ENCODE measurements around the gene TMEM87B.
"Not testable (repeated sequence)": the region's sequence is repeated elsewhere in the genome, so short reads cannot be mapped to it uniquely, and the experiment has no call there.

TMEM87B gene

DNA sequence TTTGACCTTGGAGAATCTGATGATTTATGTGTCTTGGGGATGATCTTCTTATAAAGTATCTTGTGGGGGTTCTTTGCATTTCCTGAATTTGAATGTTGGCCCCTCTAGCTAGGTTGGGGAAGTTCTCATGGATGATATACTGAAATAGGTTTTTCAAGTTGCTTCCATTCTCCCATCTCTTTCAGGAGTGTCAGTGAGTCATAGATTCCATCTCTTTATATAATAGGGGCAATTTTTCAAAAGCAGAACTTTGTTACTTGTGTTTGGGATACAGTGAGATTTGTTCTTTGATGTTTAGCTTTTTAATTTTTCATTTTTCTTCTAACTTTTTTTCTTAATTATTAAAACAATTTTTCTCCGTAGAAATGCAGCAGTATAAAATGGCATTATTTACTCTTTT is 19.4 kb downstream of the TMEM87B start:
- no peak for DNase-seq

GRCh38 chr2:112075490-112076260 is 20.6 kb downstream of the TMEM87B start:
- no peak for DNase-seq

GRCh38 chr2:112077814-112078213 is 22.7 kb downstream of the TMEM87B start:
- DNase-seq = no peak

- peak; percentile 10 for DNase-seq
These were observed 26.2 kb downstream of the TMEM87B start for GRCh38 chr2:112081262-112081661.

DNA sequence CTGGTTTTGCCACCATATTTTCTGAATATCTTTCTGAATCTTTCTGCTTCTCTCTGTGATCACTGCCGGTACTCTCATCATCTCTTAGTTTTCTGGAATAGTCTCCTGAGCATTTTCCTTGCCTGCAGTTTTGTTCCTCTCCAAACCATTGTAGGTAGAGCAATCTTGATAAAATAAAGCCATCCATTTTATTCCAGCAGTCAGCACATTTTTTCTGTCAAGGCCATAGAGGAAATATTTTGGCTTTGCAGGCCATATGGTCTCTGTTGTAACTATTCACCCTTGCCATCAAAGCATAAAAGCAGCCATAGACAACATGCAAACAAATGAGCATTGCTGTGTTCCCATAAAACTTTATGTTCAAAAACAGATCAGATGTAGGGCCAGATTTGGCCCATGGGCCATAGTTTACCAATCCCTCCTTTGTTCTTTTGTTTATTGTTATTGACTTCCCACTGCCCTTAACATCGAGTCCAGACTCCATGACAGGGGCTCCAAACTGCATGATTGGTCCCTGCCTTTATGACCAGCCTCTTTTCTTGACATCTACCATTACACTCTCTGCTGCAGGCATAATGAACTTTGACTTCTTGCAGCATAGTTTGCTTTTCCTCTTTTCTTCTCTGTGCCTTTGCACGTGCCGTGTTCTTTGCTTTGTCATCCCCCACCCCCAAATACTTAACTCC is 29.8 kb downstream of the TMEM87B start:
- DNase-seq = no peak

- no peak for DNase-seq
These were observed 30.3 kb downstream of the TMEM87B start for GRCh38 chr2:112085375-112085730.

DNA sequence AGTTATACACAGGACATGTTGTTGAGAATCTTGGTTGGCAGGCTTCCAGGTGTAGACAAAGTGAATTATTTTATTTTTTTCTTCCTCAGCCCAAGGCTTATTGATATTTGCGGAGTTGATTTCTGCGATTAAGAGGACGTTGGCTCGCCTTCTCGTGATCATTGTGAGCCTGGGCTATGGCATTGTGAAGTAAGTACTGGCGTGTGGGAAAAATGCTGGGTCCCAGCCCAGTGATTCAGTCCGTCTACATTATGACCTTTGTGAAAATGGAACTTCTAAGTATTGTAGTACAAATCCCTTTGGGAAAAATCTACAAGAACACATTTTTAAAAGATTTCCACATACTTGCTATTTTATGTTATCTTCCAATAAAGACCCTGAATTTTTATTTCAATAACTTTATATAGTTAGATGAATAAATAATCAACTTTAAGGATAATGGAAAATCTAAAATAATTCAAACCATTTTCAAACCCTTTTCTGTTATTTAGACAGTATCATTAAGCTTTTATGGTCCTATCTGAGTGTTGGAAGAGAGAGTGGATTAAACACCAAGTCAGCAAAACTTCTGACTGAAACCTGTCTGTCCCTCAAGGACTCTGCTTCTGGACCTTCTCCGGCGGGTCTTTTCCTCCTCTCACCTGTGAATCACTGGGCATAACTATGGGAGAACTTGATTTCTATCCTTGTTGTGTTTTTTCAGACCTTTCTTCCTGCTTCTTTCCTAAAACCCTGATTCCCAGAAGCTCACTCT is 31.0 kb downstream of the TMEM87B start:
- DNase-seq = no peak

DNA sequence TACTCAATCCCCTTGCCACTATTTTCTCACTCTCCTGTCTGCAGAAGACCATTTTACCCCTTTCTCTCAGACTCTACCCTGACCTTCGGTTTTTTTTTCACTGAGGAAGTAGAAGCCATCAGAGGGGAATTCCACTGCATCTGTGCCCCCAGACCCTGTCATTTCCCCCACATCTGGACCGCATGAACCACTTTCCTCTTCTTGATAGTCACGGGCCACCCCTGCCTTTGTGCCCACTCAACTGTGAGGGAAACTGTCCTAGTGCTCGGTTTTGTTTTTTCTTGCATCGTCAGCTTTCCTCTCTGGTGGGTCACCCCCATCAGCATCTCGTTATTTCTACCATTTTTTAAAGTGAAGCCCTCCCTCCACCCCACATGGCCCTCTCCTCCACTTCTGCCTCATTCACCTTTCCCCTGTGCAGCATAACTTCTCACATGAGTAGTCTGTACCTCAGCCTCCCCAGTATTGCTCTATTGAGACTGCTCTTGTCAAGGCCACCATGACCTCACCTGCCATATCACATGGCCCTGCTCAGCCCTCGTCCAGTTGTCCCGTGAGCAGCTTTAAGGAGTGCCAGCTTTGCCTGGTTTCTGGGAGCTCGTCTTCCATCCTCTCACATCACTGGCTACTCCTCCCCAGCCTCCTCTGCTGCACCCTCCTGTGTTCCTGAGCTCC is 32.4 kb downstream of the TMEM87B start:
- no peak for DNase-seq

- DNase-seq = no peak
These were observed 34.3 kb downstream of the TMEM87B start for GRCh38 chr2:112089375-112089774.

- peak; percentile 62 for DNase-seq
These were observed 37.4 kb downstream of the TMEM87B start for GRCh38 chr2:112092286-112093041.

- DNase-seq = no peak
These were observed 38.1 kb downstream of the TMEM87B start for GRCh38 chr2:112093216-112093615.

DNA sequence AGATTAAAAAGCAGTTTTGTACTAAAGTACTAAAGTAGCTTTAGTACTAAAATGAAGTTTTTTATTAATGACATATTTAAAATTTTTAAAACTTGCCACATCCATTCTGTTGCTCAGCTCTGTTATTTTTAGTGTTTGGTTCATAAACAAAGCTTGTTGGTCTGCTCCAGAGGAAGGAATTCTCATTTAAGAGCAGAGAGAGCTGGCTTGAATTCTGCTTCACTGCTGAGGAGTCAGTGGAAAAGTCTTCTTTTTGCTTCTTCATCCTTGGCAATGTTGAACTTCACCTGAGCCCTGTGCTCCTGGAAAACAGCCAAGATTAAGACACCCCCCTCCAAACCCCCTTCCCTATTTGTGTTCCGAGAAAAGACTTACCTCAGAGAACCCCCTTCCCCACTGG is 40.6 kb downstream of the TMEM87B start:
- no peak for DNase-seq

GRCh38 chr2:112096098-112096497 is 41.0 kb downstream of the TMEM87B start:
- DNase-seq = no peak

- DNase-seq = no peak
These were observed 53.2 kb downstream of the TMEM87B start for GRCh38 chr2:112108178-112108832.

DNA sequence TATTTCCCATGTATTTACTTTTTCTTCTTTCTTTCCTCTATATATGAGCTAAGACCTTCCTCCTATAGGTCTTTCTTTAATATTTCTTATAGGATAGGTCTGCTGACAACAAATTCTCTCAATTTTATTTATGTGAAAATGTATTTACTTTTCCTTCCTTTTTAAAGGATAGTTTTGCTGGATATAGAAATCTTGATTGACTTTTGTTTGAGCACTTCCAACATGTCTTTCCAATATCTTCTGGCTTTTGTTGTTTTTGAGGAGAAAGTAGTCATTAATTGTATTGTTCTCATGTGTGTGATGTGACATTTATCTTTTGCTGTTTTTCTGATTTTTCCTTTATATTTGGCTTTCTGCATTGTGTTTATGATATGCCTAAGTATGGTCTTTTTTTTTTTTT is 54.2 kb downstream of the TMEM87B start:
- DNase-seq = no peak

GRCh38 chr2:112110966-112111365 is 55.9 kb downstream of the TMEM87B start:
- DNase-seq = no peak

DNA sequence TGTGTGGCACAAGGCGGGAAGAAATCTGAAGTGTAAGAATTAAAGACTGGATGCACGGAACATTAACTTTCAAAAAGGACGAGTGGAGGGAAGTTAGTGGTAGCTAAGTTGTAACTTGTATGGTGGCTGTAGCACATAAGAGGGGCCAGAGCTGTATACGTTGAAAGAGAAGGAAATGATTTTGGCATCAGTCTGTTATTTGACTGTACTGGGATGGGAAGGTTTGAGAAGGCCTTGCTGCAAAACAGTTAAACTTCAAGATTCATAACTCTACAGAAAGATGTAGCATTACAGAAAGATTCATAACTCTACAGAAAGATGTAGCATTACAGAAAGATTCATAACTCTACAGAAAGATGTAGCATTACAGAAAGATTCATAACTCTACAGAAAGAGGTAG is 58.3 kb downstream of the TMEM87B start:
- DNase-seq = not testable (repeated sequence)

DNA sequence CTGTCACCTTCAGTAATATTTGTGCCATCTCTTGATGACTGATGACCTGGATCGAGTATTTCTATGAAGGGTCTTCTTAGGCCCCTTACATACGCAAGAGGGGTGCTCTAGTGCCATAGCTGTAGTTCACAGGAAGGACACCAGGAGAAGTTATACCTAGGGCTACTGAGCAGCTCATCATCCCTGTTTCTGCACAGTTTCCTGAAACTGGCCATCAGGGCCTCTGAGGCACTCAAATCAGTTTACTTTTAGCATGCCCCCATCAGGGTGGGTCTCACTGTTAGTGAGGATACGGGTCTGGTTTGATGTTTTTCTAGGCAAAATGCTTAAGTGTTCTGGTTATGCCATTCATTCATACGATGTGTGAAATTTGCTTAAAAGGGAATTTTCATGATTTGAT is 63.1 kb downstream of the TMEM87B start:
- DNase-seq = no peak

DNA sequence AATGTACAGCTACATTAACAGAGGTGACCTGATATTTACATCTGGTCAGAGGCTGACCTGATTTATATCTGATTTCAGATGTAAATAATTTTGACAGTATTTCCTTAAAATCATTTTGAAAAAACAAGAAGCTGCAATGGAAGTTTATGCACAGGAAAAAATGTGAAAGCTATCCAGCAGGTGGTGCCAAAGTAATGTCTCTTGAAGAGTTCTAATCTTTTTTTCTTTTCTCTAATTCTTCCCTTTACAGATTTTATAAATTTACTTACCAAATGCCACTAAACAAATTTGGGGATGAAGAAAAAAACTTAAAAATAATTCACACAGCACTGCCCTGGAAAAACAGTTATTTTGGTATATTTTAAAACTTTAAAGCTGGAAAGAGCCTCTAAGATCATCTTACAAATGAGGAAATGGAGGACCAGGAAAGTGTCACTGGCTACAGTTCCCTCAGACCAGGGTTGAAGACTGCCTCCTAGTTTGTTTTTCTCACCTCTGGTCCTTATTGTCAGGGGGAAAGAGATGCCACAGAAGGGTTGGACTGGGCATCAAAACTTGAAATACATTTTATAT is 66.7 kb downstream of the TMEM87B start:
- peak; percentile 49 for DNase-seq

GRCh38 chr2:112129060-112129459 is 74.0 kb downstream of the TMEM87B start:
- no peak for DNase-seq

- DNase-seq = no peak
These were observed 78.3 kb downstream of the TMEM87B start for GRCh38 chr2:112133344-112133743.

- no peak for DNase-seq
These were observed 79.1 kb downstream of the TMEM87B start for GRCh38 chr2:112134120-112134519.
